Fibroblast of gingiva (primary cell): ENCODE results near the gene NRIP2.
"Not testable (repeated sequence)": the region's sequence is repeated elsewhere in the genome, so short reads cannot be mapped to it uniquely, and the experiment has no call there.

Source experiments
- DNase-seq: peaks from one replicate; pipeline ENCODE4 v3.0.0-alpha.2; 2011; ENCODE audit warnings: low read depth

NRIP2 gene

GRCh38 chr12:2834581-2835491 lies at the start of gene NRIP2:
Gene NRIP2, minus strand, starts transcription at chr12:2835035. Its CDS starts 52 bp downstream, at chr12:2834983.
- DNase-seq: peak; percentile 33

- DNase-seq: no peak
Measured at GRCh38 chr12:2879853-2880252, 45.0 kb upstream of the NRIP2 start.

GRCh38 chr12:2877953-2878732 lies 43.3 kb upstream of the NRIP2 start:
- peak; percentile 69 for DNase-seq

GRCh38 chr12:2877047-2877952 lies 42.5 kb upstream of the NRIP2 start, which contains the start of the genes FOXM1 and RHNO1:
Gene FOXM1, minus strand, starts transcription at chr12:2877174. Its CDS starts 2,696 bp downstream, at chr12:2874478.
Gene RHNO1, plus strand, starts transcription at chr12:2877223. Its CDS starts 8,144 bp downstream, at chr12:2885367.
- DNase-seq: peak; percentile 87

- peak; percentile 19 for DNase-seq
Measured at GRCh38 chr12:2876431-2877046, 41.7 kb upstream of the NRIP2 start.

GRCh38 chr12:2868986-2869632 lies 34.3 kb upstream of the NRIP2 start:
- peak; percentile 15 for DNase-seq

- DNase-seq: no peak
Measured at GRCh38 chr12:2864198-2864597, 29.4 kb upstream of the NRIP2 start.

GRCh38 chr12:2863402-2863801 lies 28.6 kb upstream of the NRIP2 start:
- not testable (repeated sequence) for DNase-seq

GRCh38 chr12:2862876-2863275 lies 28.0 kb upstream of the NRIP2 start:
- no peak for DNase-seq

- no peak for DNase-seq
Measured at GRCh38 chr12:2860170-2860569, 25.3 kb upstream of the NRIP2 start.

GRCh38 chr12:2858944-2859421 lies 24.1 kb upstream of the NRIP2 start:
- DNase-seq: no peak

- no peak for DNase-seq
Measured at GRCh38 chr12:2858334-2858733, 23.5 kb upstream of the NRIP2 start.

GRCh38 chr12:2857576-2857975 lies 22.7 kb upstream of the NRIP2 start:
- no peak for DNase-seq

- no peak for DNase-seq
Measured at GRCh38 chr12:2857021-2857431, 22.2 kb upstream of the NRIP2 start, which contains the start of gene TEX52. Gene TEX52, minus strand, starts transcription at chr12:2857039. Its CDS starts 13 bp downstream, at chr12:2857026.

- DNase-seq: no peak
Measured at GRCh38 chr12:2856051-2856450, 21.2 kb upstream of the NRIP2 start.

- no peak for DNase-seq
Measured at GRCh38 chr12:2855546-2855945, 20.7 kb upstream of the NRIP2 start.

- no peak for DNase-seq
Measured at GRCh38 chr12:2854669-2855453, 20.0 kb upstream of the NRIP2 start.

GRCh38 chr12:2853626-2854025 lies 18.8 kb upstream of the NRIP2 start:
- DNase-seq: peak; percentile 68

- no peak for DNase-seq
Measured at GRCh38 chr12:2851931-2852330, 17.1 kb upstream of the NRIP2 start.

GRCh38 chr12:2845280-2845679 lies 10.4 kb upstream of the NRIP2 start:
- DNase-seq: peak; percentile 47
